K562 (cell line): ENCODE results near the gene PGD. TPM values are rescaled to one million over a fixed set of nuclear protein-coding genes. Genes with fewer than 3 reads are reported as not detected.

ENCODE experiments used
- CHCHD3 ChIP-seq: fragments of 250-450 bp; sonication (Bioruptor Pico); IDR thresholded peaks from 2 replicates; pipeline ENCODE4 v2.1.2; 2022; ENCODE audit warnings: mild to moderate bottlenecking
- CREB1 ChIP-seq, 2 experiments: sonication (generic) in 1 of 2; formaldehyde crosslinking in 1 of 2; IDR thresholded peaks; 2 replicates each; pipeline versions ENCODE4 v1.6.1 to v1.8.0; 2012 to 2022; ENCODE audit warnings: inconsistent platforms in 1 of 2, mild to moderate bottlenecking in 1 of 2, missing genetic modification reagents in 1 of 2, moderate library complexity in 1 of 2
- EP300 ChIP-seq: IDR thresholded peaks from 2 replicates; pipeline ENCODE4 v1.6.1; 2012; ENCODE audit warnings: low read length, improper control_type of control experiment
- FOXP4 ChIP-seq: sonication (generic); formaldehyde crosslinking; IDR thresholded peaks from 2 replicates; pipeline ENCODE4 v1.8.0; 2022; ENCODE audit warnings: mild to moderate bottlenecking, missing genetic modification reagents, borderline replicate concordance
- HMG20B ChIP-seq: fragments of 250-450 bp; sonication (Bioruptor Pico); IDR thresholded peaks from 2 replicates; pipeline ENCODE4 v1.5.0; 2021; ENCODE audit warnings: mild to moderate bottlenecking
- PRDM10 ChIP-seq: fragments of 450-650 bp; IDR thresholded peaks from 2 replicates; pipeline ENCODE4 v1.6.1; 2018; ENCODE audit not compliant: partially characterized antibody
- PTBP1 ChIP-seq: fragments of 200-400 bp; formaldehyde crosslinking; IDR thresholded peaks from 2 replicates; pipeline ENCODE4 v1.6.1; 2017; ENCODE audit warnings: low read depth, low read length
- RCOR1 ChIP-seq, 2 experiments: IDR thresholded peaks; 2 replicates each; pipeline ENCODE4 v1.6.1; 2012; ENCODE audit warnings: low read depth in 2 of 2, low read length in 2 of 2, borderline replicate concordance in 1 of 2, improper control_type of control experiment in 1 of 2
- SREBF1 ChIP-seq: fragments of 150-350 bp; IDR thresholded peaks from 2 replicates; pipeline ENCODE4 v1.6.1; 2014; ENCODE audit warnings: antibody characterized with exemption, low read depth, low read length, borderline replicate concordance
- STAT6 ChIP-seq: sonication (generic); formaldehyde crosslinking; IDR thresholded peaks from 2 replicates; pipeline ENCODE4 v1.8.1; 2023; ENCODE audit warnings: mild to moderate bottlenecking, missing genetic modification reagents
- XRCC3 ChIP-seq: fragments of 450-650 bp; IDR thresholded peaks from 2 replicates; pipeline ENCODE4 v1.6.1; 2017; ENCODE audit warnings: mild to moderate bottlenecking, moderate library complexity
- ZC3H4 ChIP-seq: sonication (generic); formaldehyde crosslinking; IDR thresholded peaks from 2 replicates; pipeline ENCODE4 v1.9.0; 2021; ENCODE audit warnings: missing genetic modification reagents, borderline replicate concordance
- ZNF133 ChIP-seq: fragments of 250-450 bp; sonication (Bioruptor Pico); IDR thresholded peaks from 2 replicates; pipeline ENCODE4 v1.4.0; 2020; ENCODE audit warnings: mild to moderate bottlenecking
- polyA plus RNA-seq, 8 experiments: library from polyadenylated mRNA; depleted of rRNA in 4 of 8; stranded (reverse) in 5 of 8; unstranded in 3 of 8; fragments of >200 nt; fragmentation: Nextera tagmentation in 2 of 8; fragmentation: Illumina TruSeq in 1 of 8; extraction: Ambion mirVana in 2 of 8; extraction: Trizol in 1 of 8; gene quantifications; 2 replicates each; pipeline versions ENCODE4 v1.2.1 to v1.2.3, GENCODE V29; 2011 to 2014; ENCODE audit warnings: inconsistent platforms in 1 of 8, missing spikeins in 1 of 8
- total RNA-seq, 7 experiments: library from RNA; depleted of rRNA in 6 of 7; stranded (reverse); fragments of >200 nt in 6 of 7; fragmentation: Illumina TruSeq in 2 of 7; extraction: Trizol in 2 of 7; gene quantifications; 2 replicates each; pipeline versions ENCODE4 v1.2.1 to v1.2.3, GENCODE V29; 2011 to 2021; ENCODE audit warnings: low replicate concordance in 1 of 7

The PGD gene
- total and polyA plus RNA-seq, 9 of the 15 experiments (the other 6 are each of a cell fraction or from before 2014, with no cell fraction given): 177 to 542 (median 270) TPM

DNA sequence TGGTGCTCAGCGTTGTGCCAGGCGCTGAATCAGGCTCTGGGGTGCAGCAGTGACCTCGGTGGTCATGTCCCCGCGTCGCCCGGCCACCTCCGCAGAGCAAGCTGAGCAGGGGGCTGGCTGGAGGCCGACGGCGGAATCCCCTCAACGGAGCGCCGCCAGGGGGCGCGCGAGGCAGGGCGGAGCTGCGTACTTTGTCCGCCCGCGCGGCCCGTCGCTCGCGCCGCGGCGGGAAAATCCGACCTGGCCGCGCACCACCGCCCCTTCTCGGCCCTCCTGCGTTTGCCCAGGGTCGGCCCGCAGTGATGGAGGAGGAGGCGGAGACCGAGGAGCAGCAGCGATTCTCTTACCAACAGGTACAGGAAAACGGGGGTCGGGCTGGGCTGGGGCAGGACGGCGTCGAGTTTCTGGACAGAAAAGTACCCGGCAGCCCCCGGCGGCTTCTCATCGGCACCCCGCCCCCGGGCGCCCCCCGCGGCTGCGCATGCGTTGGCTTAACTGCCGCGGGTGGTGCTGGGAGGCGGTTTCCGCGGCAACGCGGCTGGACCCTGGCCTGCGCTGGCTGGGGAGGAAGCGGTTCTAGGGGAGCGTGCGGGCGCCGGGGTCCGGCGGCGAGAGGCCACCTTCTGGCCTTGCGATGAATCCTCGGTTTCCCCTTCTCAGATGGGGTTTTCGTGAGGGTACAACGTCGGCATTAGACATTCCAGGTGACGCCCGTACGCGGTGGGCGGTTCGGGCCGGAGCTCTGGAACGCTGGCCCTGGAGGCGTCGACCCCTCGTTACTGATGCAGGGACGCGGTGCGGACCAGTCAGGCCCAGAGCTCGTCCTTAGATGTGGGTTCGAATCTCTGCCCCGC is 31.6 kb downstream of the PGD start, which contains the start of gene CENPS (continued):
- TF ChIP-seq STAT6 (CRISPR knock-in tag) (peak; percentile 28; the same call in 1 of the 2 replicates), HMG20B (CRISPR knock-in tag) (no peak), CHCHD3 (peak; percentile 30; the same call in 1 of the 2 replicates), ZNF133 (peak; percentile 86; the same call in 1 of the 2 replicates), PTBP1 (no peak), EP300 (peak; percentile 41; the same call in 1 of the 2 replicates), CREB1 (IDR thresholded peaks at IDR 0.05) (peak; percentile 44; the same call in 1 of the 2 replicates), CREB1 (CRISPR knock-in tag; IDR thresholded peaks at IDR 0.05) (peak; percentile 72; the same call in 1 of the 2 replicates), FOXP4 (CRISPR knock-in tag) (peak; percentile 88; the same call in 1 of the 2 replicates), SREBF1 (no peak; the same call in 1 of the 2 replicates), XRCC3 (no peak), RCOR1 (IDR thresholded peaks at IDR 0.05; ENCODE audit: borderline replicate concordance in 1 of 2, low read depth in 2 of 2, low read length in 2 of 2) (peak; percentile 72 to 78), ZC3H4 (CRISPR knock-in tag) (no peak), PRDM10 (no peak)
